DND-41 (cell line): ENCODE measurements around the gene SLC25A22.

ENCODE experiments used
- CTCF ChIP-seq: IDR thresholded peaks from 2 replicates; pipeline ENCODE4 v1.5.1; 2012; ENCODE audit warnings: borderline replicate concordance, low read length, moderate library complexity, mild to moderate bottlenecking; ENCODE audit not compliant: poor library complexity, severe bottlenecking; ENCODE audit errors: extremely low read depth
- EZH2 ChIP-seq: IDR thresholded peaks from 3 replicates; pipeline ENCODE4 v1.6.1; 2012; ENCODE audit warnings: borderline replicate concordance, low read depth, mild to moderate bottlenecking, moderate library complexity, low read length, inconsistent platforms; ENCODE audit not compliant: severe bottlenecking

- TF ChIP-seq CTCF (no peak), EZH2 (no peak)
These were observed 38.2 kb upstream of the SLC25A22 start for GRCh38 chr11:836274-836673.
